Lung (tissue), 12 donors: ENCODE measurements around the gene MAMDC2. TPM values are rescaled to one million over a fixed set of nuclear protein-coding genes. Genes with fewer than 3 reads are reported as not detected.

ENCODE experiments used
- ATAC-seq: fragments of 200-7000 bp; cut with Tn5 transposase; one replicate; pipeline ENCODE4 v1.9.1; 2020; ENCODE audit warnings: moderate number of reproducible peaks; ENCODE audit not compliant: insufficient read depth, low FRiP score
- DNase-seq, 3 donors: peaks; one replicate each; pipeline ENCODE4 v3.0.0-alpha.2; 2013 to 2017
- H3K27ac ChIP-seq, 2 donors: one replicate each; pipeline ENCODE4 v1.5.1; 2013; ENCODE audit warnings: mild to moderate bottlenecking in 2 of 2, moderate library complexity in 2 of 2, control low read depth in 1 of 2, inconsistent platforms in 1 of 2, low read depth in 1 of 2, low read length in 1 of 2
- H3K27me3 ChIP-seq, 3 donors: one replicate each; pipeline ENCODE4 v1.5.1; 2013; ENCODE audit warnings: low read length in 2 of 3; ENCODE audit not compliant: control insufficient read depth in 3 of 3, insufficient read depth in 3 of 3
- H3K36me3 ChIP-seq, 4 donors: one replicate each; pipeline ENCODE4 v1.5.1; 2013; ENCODE audit warnings: low read length in 4 of 4, mild to moderate bottlenecking in 1 of 4, moderate library complexity in 1 of 4; ENCODE audit not compliant: control insufficient read depth in 4 of 4, insufficient read depth in 4 of 4
- H3K4me1 ChIP-seq, 5 donors: one replicate each; pipeline ENCODE4 v1.5.1; 2013; ENCODE audit warnings: low read length in 5 of 5, mild to moderate bottlenecking in 2 of 5, moderate library complexity in 1 of 5; ENCODE audit not compliant: control insufficient read depth in 5 of 5, insufficient read depth in 5 of 5
- H3K4me3 ChIP-seq: one replicate; pipeline ENCODE4 v1.5.1; 2013; ENCODE audit warnings: mild to moderate bottlenecking, control low read depth, moderate library complexity
- H3K9ac ChIP-seq, 2 donors: one replicate each; pipeline ENCODE4 v1.5.1; 2013; ENCODE audit warnings: low read length in 2 of 2, control low read depth in 1 of 2; ENCODE audit not compliant: insufficient read depth in 1 of 2
- H3K9me3 ChIP-seq, 4 donors: one replicate each; pipeline ENCODE4 v1.5.1; 2013; ENCODE audit warnings: low read length in 3 of 4, mild to moderate bottlenecking in 1 of 4, moderate library complexity in 1 of 4; ENCODE audit not compliant: control insufficient read depth in 4 of 4, insufficient read depth in 3 of 4
- CTCF ChIP-seq: IDR thresholded peaks from 2 replicates; pipeline ENCODE4 v1.5.1; 2012; ENCODE audit warnings: mild to moderate bottlenecking; ENCODE audit errors: control extremely low read depth, extremely low read depth
- WGBS, 2 donors: extraction: QIAGEN DNeasy Blood & Tissue Kit; methylation state at CpG; one replicate each; pipeline ENCODE4 v1.1.7; 2013; 5-methylcytosine and 5-hydroxymethylcytosine counted together
- polyA plus RNA-seq, 2 donors: library from polyadenylated mRNA; stranded (reverse); fragments of 200-250 nt; gene quantifications; one replicate each; pipeline ENCODE4 v1.2.1, GENCODE V29; 2013
- total RNA-seq, 2 donors: library from RNA; depleted of rRNA in 1 of 2; stranded (reverse); fragments of >200 nt in 1 of 2; gene quantifications; one replicate each; pipeline ENCODE4 v1.2.1, GENCODE V29; 2014 to 2021
- donor health status: control.
- donor health status: control.
- donor health status: Bipolar disorder and iron deficiency.
- donor health status: healthy.
- donor health status: DM: yes; HTN: yes; CAD: no.

The MAMDC2 gene
- total and polyA plus RNA-seq, 4 donors, result 6.5 to 28.6 (median 10.0) TPM

GRCh38 chr9:70010015-70010414, 33.6 kb upstream of the MAMDC2 start:
- DNase-seq, result peak; percentile 29 to 93 (median 92)
- ATAC-seq, result no peak
- Histone ChIP-seq H3K9me3 (no peaks in the 10 kb centered on the region), H3K27me3 (no peaks in the 10 kb centered on the region), H3K4me3 (no peak overlapping the region), H3K9ac (no peak overlapping the region), H3K27ac (no peak overlapping the region), H3K36me3 (no peaks in the 10 kb centered on the region), H3K4me1 (peaks cover 0 to 38% (median 6%) of the 10 kb centered on the region in 5 donors)
- 46 to 66% methylated on average over 3 of the region's 3 CpGs for WGBS, 2 donors
- no peak for TF ChIP-seq CTCF

DNA sequence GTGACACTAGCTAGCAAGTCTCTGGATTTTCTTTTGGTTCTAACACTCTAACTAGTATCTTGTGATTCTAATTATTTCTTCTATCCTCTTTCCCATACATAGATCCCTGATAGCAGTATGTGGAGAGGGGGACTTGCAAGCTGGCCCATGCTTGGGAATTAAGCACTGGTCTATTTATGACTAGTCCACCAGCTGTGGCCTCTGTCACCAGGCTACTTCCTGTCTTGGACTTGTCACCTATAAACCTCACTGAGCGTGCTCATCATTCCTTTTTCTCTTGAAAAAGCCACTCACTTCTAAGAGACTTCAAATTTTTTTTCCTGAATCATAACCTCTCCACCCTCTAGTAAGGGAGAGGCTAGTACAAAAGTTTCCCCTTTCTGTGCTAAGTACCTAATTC, 32.3 kb upstream of the MAMDC2 start:
- 83 to 85% methylated on average over 1 of the region's 1 CpG for WGBS, 2 donors

DNA sequence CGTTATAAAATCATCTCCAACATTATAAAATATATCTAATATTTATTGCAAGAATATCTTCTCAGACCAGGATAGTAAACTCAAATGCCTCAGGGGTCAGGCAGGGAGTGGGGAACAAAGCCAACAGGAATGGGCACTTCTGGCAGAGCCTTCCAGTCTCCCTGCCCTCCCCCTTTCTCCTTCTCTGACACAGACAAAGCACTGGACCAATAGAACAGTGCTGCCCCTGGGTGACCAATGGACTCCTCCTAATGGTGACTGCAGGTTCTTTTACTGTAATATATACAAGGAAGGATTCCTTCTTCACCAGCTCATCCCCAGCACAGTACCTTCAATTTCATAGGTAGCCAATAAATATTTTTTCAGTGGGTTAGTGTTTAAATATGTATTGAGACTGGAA, 31.1 kb upstream of the MAMDC2 start:
- 81 to 87% methylated on average over 1 of the region's 1 CpG for WGBS, 2 donors
- Histone ChIP-seq H3K27ac (no peak overlapping the region), H3K36me3 (no peaks in the 10 kb centered on the region), H3K4me3 (no peak overlapping the region), H3K4me1 (peaks cover 0 to 22% (median 0%) of the 10 kb centered on the region in 5 donors), H3K27me3 (no peaks in the 10 kb centered on the region), H3K9ac (no peak overlapping the region), H3K9me3 (no peaks in the 10 kb centered on the region)
- no peak for ATAC-seq
- TF ChIP-seq CTCF, result no peak
- no peak for DNase-seq

More for the DNA sequence above, 32.3 kb upstream of the MAMDC2 start:
- Histone ChIP-seq H3K4me3 (no peak overlapping the region), H3K27ac (no peak overlapping the region), H3K9me3 (no peaks in the 10 kb centered on the region), H3K36me3 (no peaks in the 10 kb centered on the region), H3K9ac (no peak overlapping the region), H3K4me1 (peaks cover 0 to 29% (median 3%) of the 10 kb centered on the region in 5 donors), H3K27me3 (no peaks in the 10 kb centered on the region)
- ATAC-seq (no peak), DNase-seq (peak in 2 of 3 donors; percentile 22 to 36)
- no peak for TF ChIP-seq CTCF

- Histone ChIP-seq H3K27ac (no peak overlapping the region), H3K9me3 (no peaks in the 10 kb centered on the region), H3K4me1 (peaks cover 0 to 17% (median 0%) of the 10 kb centered on the region in 5 donors), H3K9ac (no peak overlapping the region), H3K27me3 (no peaks in the 10 kb centered on the region), H3K4me3 (no peak overlapping the region), H3K36me3 (no peaks in the 10 kb centered on the region)
- 34 to 38% methylated on average over 2 of the region's 2 CpGs for WGBS, 2 donors
- ATAC-seq (no peak), DNase-seq (peak in 2 of 3 donors; percentile 20 to 21)
- no peak for TF ChIP-seq CTCF
These were observed 30.0 kb upstream of the MAMDC2 start for GRCh38 chr9:70013598-70014196.
